Panc1 (cell line): ENCODE results near the gene TXNIP. TPM values are rescaled to one million over a fixed set of nuclear protein-coding genes. Genes with fewer than 3 reads are reported as not detected.

Source experiments
- ATAC-seq: fragments of 200-7000 bp; cut with Tn5 transposase; 2 replicates; pipeline ENCODE4 v1.9.1; 2020; ENCODE audit warnings: mild to moderate bottlenecking, moderate library complexity
- BruUV-seq: library from RNA; stranded (reverse); fragments of 400-500 nt; replicated peaks from 2 replicates; lab custom pipeline; 2021; lab: Mats Ljungman, UMichigan
- CTCF ChIA-PET: fragments of 300-600 bp; sonication (Branson Sonifier 250); formaldehyde crosslinking; loops from one replicate; lab custom pipeline; 2022; ENCODE audit warnings: antibody characterized with exemption; lab: Charles Lee
- POLR2A ChIA-PET: fragments of 300-600 bp; sonication (Branson Sonifier 250); formaldehyde crosslinking; loops from one replicate; lab custom pipeline; 2022; ENCODE audit warnings: antibody characterized with exemption; lab: Charles Lee
- DNase-seq: peaks from one replicate; pipeline ENCODE4 v3.0.0-alpha.2; 2010; ENCODE audit warnings: low read depth, low spot score
- H3K27ac ChIP-seq: 2 replicates; pipeline ENCODE4 v1.5.1; 2011; ENCODE audit warnings: mild to moderate bottlenecking, low read length, inconsistent platforms
- H3K27me3 ChIP-seq: fragments of 200-500 bp; sonication (Bioruptor generic); 2 replicates; pipeline ENCODE4 v1.6.0; 2014; ENCODE audit warnings: low read length, inconsistent platforms; ENCODE audit not compliant: control insufficient read depth, insufficient read depth
- H3K36me3 ChIP-seq: fragments of 200-500 bp; sonication (Bioruptor generic); 2 replicates; pipeline ENCODE4 v1.5.1; 2014; ENCODE audit warnings: inconsistent platforms, mild to moderate bottlenecking, low read length, moderate library complexity; ENCODE audit not compliant: control insufficient read depth, insufficient read depth
- H3K4me1 ChIP-seq: 2 replicates; pipeline ENCODE4 v1.5.1; 2011; ENCODE audit warnings: inconsistent platforms, mild to moderate bottlenecking, low read length, moderate library complexity; ENCODE audit not compliant: control insufficient read depth, insufficient read depth
- H3K4me3 ChIP-seq, 2 experiments: 2 replicates each; pipeline ENCODE4 v1.5.1; 2011 to 2012; ENCODE audit warnings: low read depth in 2 of 2, low read length in 2 of 2, mild to moderate bottlenecking in 2 of 2, inconsistent platforms in 1 of 2, moderate library complexity in 1 of 2
- H3K9me3 ChIP-seq: fragments of 200-500 bp; sonication (Bioruptor generic); 2 replicates; pipeline ENCODE4 v1.5.1; 2014; ENCODE audit warnings: low read depth, mild to moderate bottlenecking, inconsistent platforms, low read length, moderate library complexity; ENCODE audit not compliant: control insufficient read depth, insufficient read depth
- POLR2AphosphoS5 ChIP-seq: IDR thresholded peaks from 2 replicates; pipeline ENCODE4 v1.6.1; 2012; ENCODE audit warnings: mild to moderate bottlenecking, low read depth, low read length, moderate library complexity
- SIN3A ChIP-seq: IDR thresholded peaks from 2 replicates; pipeline ENCODE4 v1.6.1; 2012; ENCODE audit warnings: low read depth, mild to moderate bottlenecking, low read length, moderate library complexity, borderline replicate concordance; ENCODE audit not compliant: insufficient read depth
- TCF7L2 ChIP-seq: IDR thresholded peaks from 2 replicates; pipeline ENCODE4 v1.6.1; 2011; ENCODE audit warnings: mild to moderate bottlenecking, low read depth, low read length, inconsistent platforms
- in situ Hi-C: cut with HindIII; loops from 2 replicates; pipeline ENCODE4 v1.10.0; 2016; ENCODE audit warnings: low sequenced_read_pairs, low pct_unique_long_range_greater_than_20kb
- intact Hi-C: fragments of 100-400 bp; cut with micrococcal nuclease; formaldehyde crosslinking; loops from one replicate; pipeline ENCODE4 v1.10.0; 2022; ENCODE audit not compliant: unreplicated experiment
- total RNA-seq: library from RNA; stranded (reverse); gene quantifications from one replicate; pipeline ENCODE4 v1.2.1, GENCODE V29; 2021; ENCODE audit not compliant: unreplicated experiment
- TF ChIP-seq, protein P1 (sequence below): fragments of 450-650 bp; IDR thresholded peaks from 2 replicates; pipeline ENCODE4 v1.5.1; 2017; ENCODE audit warnings: mild to moderate bottlenecking
- TF ChIP-seq, protein P2 (sequence below), 2 experiments: IDR thresholded peaks; 2 replicates each; pipeline ENCODE4 v1.6.1; 2011 to 2012; ENCODE audit warnings: low read depth in 2 of 2, control low read depth in 1 of 2, low read length in 1 of 2, mild to moderate bottlenecking in 1 of 2, moderate library complexity in 1 of 2; ENCODE audit not compliant: insufficient read depth in 1 of 2

Gene TXNIP
- total RNA-seq, 1 experiment from 2014 or later = 15.2 TPM

- in situ Hi-C loops = no loop called here
- H3K27ac ChIP-seq = no peak overlapping the region
- no peak overlapping the region for H3K4me3 ChIP-seq
Observed at GRCh38 chr1:145991735-145992412, 4.5 kb downstream of the TXNIP start.

GRCh38 chr1:145990249-145990855, 6.0 kb downstream of the TXNIP start:
- no peak for ATAC-seq
- H3K27me3 ChIP-seq = no peaks in the 10 kb centered on the region; the same call in 1 of the 2 replicates
- H3K27ac ChIP-seq = no peak overlapping the region
- H3K9me3 ChIP-seq = no peaks in the 10 kb centered on the region
- no peak for DNase-seq
- in situ Hi-C loops = no loop called here
- H3K4me1 ChIP-seq = no peaks in the 10 kb centered on the region
- intact Hi-C loops = no loop called here
- ChIA-PET CTCF (no interaction called here), POLR2A (interaction anchor here (0.6 to 0.7 kb wide), 2 partner anchors 145 to 166 kb away, joined by 5 to 8 read pairs; partner anchors contain the start of gene NUDT17)
- peaks cover 2% of the 10 kb centered on the region; the same call in 1 of the 2 replicates for H3K36me3 ChIP-seq
- TF ChIP-seq TCF7L2 = no peak
- TF ChIP-seq, protein P1, sequence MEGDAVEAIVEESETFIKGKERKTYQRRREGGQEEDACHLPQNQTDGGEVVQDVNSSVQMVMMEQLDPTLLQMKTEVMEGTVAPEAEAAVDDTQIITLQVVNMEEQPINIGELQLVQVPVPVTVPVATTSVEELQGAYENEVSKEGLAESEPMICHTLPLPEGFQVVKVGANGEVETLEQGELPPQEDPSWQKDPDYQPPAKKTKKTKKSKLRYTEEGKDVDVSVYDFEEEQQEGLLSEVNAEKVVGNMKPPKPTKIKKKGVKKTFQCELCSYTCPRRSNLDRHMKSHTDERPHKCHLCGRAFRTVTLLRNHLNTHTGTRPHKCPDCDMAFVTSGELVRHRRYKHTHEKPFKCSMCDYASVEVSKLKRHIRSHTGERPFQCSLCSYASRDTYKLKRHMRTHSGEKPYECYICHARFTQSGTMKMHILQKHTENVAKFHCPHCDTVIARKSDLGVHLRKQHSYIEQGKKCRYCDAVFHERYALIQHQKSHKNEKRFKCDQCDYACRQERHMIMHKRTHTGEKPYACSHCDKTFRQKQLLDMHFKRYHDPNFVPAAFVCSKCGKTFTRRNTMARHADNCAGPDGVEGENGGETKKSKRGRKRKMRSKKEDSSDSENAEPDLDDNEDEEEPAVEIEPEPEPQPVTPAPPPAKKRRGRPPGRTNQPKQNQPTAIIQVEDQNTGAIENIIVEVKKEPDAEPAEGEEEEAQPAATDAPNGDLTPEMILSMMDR = no peak
- TF ChIP-seq POLR2AphosphoS5 = no peak
- no peak for TF ChIP-seq SIN3A
- TF ChIP-seq, protein P2, sequence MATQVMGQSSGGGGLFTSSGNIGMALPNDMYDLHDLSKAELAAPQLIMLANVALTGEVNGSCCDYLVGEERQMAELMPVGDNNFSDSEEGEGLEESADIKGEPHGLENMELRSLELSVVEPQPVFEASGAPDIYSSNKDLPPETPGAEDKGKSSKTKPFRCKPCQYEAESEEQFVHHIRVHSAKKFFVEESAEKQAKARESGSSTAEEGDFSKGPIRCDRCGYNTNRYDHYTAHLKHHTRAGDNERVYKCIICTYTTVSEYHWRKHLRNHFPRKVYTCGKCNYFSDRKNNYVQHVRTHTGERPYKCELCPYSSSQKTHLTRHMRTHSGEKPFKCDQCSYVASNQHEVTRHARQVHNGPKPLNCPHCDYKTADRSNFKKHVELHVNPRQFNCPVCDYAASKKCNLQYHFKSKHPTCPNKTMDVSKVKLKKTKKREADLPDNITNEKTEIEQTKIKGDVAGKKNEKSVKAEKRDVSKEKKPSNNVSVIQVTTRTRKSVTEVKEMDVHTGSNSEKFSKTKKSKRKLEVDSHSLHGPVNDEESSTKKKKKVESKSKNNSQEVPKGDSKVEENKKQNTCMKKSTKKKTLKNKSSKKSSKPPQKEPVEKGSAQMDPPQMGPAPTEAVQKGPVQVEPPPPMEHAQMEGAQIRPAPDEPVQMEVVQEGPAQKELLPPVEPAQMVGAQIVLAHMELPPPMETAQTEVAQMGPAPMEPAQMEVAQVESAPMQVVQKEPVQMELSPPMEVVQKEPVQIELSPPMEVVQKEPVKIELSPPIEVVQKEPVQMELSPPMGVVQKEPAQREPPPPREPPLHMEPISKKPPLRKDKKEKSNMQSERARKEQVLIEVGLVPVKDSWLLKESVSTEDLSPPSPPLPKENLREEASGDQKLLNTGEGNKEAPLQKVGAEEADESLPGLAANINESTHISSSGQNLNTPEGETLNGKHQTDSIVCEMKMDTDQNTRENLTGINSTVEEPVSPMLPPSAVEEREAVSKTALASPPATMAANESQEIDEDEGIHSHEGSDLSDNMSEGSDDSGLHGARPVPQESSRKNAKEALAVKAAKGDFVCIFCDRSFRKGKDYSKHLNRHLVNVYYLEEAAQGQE (IDR thresholded peaks at IDR 0.05; ENCODE audit: insufficient read depth in 1 of 2, low read depth in 2 of 2, low read length in 1 of 2) = no peak
- no TSS peak for BruUV-seq
- H3K4me3 ChIP-seq = no peak overlapping the region

More at GRCh38 chr1:145991735-145992412, 4.5 kb downstream of the TXNIP start:
- no TSS peak for BruUV-seq
- no peak for TF ChIP-seq TCF7L2
- no peak for TF ChIP-seq POLR2AphosphoS5
- no peak for TF ChIP-seq SIN3A
- TF ChIP-seq, protein P1 = no peak
- TF ChIP-seq, protein P2 (IDR thresholded peaks at IDR 0.05; ENCODE audit: insufficient read depth in 1 of 2, low read depth in 2 of 2, low read length in 1 of 2) = no peak
- H3K4me1 ChIP-seq = peaks cover 7% of the 10 kb centered on the region; the same call in 1 of the 2 replicates
- CTCF ChIA-PET = no interaction called here
- H3K36me3 ChIP-seq = peaks cover 2% of the 10 kb centered on the region; the same call in 1 of the 2 replicates
- POLR2A ChIA-PET = no interaction called here
- DNase-seq = no peak
- intact Hi-C loops = no loop called here
- H3K9me3 ChIP-seq = no peaks in the 10 kb centered on the region
- no peaks in the 10 kb centered on the region; the same call in 1 of the 2 replicates for H3K27me3 ChIP-seq
- no peak for ATAC-seq
